ENCODE data around the gene RYR2.

Gene RYR2

GRCh38 chr1:237318748-237319147 is 276.8 kb downstream of the RYR2 start:
- no peak for TF ChIP-seq CTCF (IDR thresholded peaks at IDR 0.05)
- Histone ChIP-seq H3K79me2 (no peaks in the 10 kb centered on the region), H3K27me3 (ENCODE audit: control insufficient read depth, insufficient read depth, low read length) (no peaks in the 10 kb centered on the region), H2AFZ (no peak overlapping the region), H3K36me3 (ENCODE audit: control insufficient read depth, insufficient read depth, low read length) (no peaks in the 10 kb centered on the region), H3K4me1 (no peaks in the 10 kb centered on the region), H3K4me3 (ENCODE audit: low read depth, low read length) (no peak overlapping the region), H3K9ac (no peak overlapping the region), H3K27ac (no peak overlapping the region), H3K4me2 (ENCODE audit: low read length) (no peak overlapping the region), H3K9me3 (ENCODE audit: control insufficient read depth, low read length) (no peaks in the 10 kb centered on the region)

- H2AFZ ChIP-seq: no peak overlapping the region
- H3K4me2 ChIP-seq (ENCODE audit: low read length): no peak overlapping the region
- TF ChIP-seq CTCF (IDR thresholded peaks at IDR 0.05): no peak
- no peak overlapping the region for H3K9ac ChIP-seq
- H3K4me3 ChIP-seq (ENCODE audit: low read depth, low read length): no peak overlapping the region
- no peaks in the 10 kb centered on the region for H3K27me3 ChIP-seq (ENCODE audit: control insufficient read depth, insufficient read depth, low read length)
- no peaks in the 10 kb centered on the region for H3K36me3 ChIP-seq (ENCODE audit: control insufficient read depth, insufficient read depth, low read length)
- no peaks in the 10 kb centered on the region for H3K79me2 ChIP-seq
- H3K9me3 ChIP-seq (ENCODE audit: control insufficient read depth, low read length): no peaks in the 10 kb centered on the region
- H3K4me1 ChIP-seq: no peaks in the 10 kb centered on the region
- no peak overlapping the region for H3K27ac ChIP-seq
Measured at GRCh38 chr1:237320890-237321289, 278.9 kb downstream of the RYR2 start.

GRCh38 chr1:237324226-237324625 is 282.2 kb downstream of the RYR2 start:
- H3K4me1 ChIP-seq: no peaks in the 10 kb centered on the region
- no peaks in the 10 kb centered on the region for H3K36me3 ChIP-seq (ENCODE audit: control insufficient read depth, insufficient read depth, low read length)
- no peaks in the 10 kb centered on the region for H3K9me3 ChIP-seq (ENCODE audit: control insufficient read depth, low read length)
- H3K79me2 ChIP-seq: no peaks in the 10 kb centered on the region
- no peaks in the 10 kb centered on the region for H3K27me3 ChIP-seq (ENCODE audit: control insufficient read depth, insufficient read depth, low read length)
- no peak overlapping the region for H3K4me2 ChIP-seq (ENCODE audit: low read length)
- no peak overlapping the region for H3K27ac ChIP-seq
- no peak overlapping the region for H2AFZ ChIP-seq
- no peak overlapping the region for H3K4me3 ChIP-seq (ENCODE audit: low read depth, low read length)
- no peak overlapping the region for H3K9ac ChIP-seq
- TF ChIP-seq CTCF (IDR thresholded peaks at IDR 0.05): no peak

- Histone ChIP-seq H2AFZ (no peak overlapping the region), H3K9ac (no peak overlapping the region), H3K27ac (no peak overlapping the region), H3K79me2 (no peaks in the 10 kb centered on the region), H3K4me1 (no peaks in the 10 kb centered on the region), H3K4me3 (ENCODE audit: low read depth, low read length) (no peak overlapping the region), H3K36me3 (ENCODE audit: control insufficient read depth, insufficient read depth, low read length) (no peaks in the 10 kb centered on the region), H3K27me3 (ENCODE audit: control insufficient read depth, insufficient read depth, low read length) (no peaks in the 10 kb centered on the region), H3K9me3 (ENCODE audit: control insufficient read depth, low read length) (no peaks in the 10 kb centered on the region), H3K4me2 (ENCODE audit: low read length) (no peak overlapping the region)
- TF ChIP-seq CTCF (IDR thresholded peaks at IDR 0.05): no peak
Measured at GRCh38 chr1:237327061-237327460, 285.1 kb downstream of the RYR2 start.

GRCh38 chr1:237340892-237341291 is 298.9 kb downstream of the RYR2 start:
- no peak for TF ChIP-seq CTCF (IDR thresholded peaks at IDR 0.05)
- Histone ChIP-seq H3K36me3 (ENCODE audit: control insufficient read depth, insufficient read depth, low read length) (no peaks in the 10 kb centered on the region), H3K4me3 (ENCODE audit: low read depth, low read length) (no peak overlapping the region), H3K79me2 (no peaks in the 10 kb centered on the region), H2AFZ (no peak overlapping the region), H3K27ac (no peak overlapping the region), H3K4me1 (no peaks in the 10 kb centered on the region), H3K4me2 (ENCODE audit: low read length) (no peak overlapping the region), H3K9me3 (ENCODE audit: control insufficient read depth, low read length) (no peaks in the 10 kb centered on the region), H3K9ac (no peak overlapping the region), H3K27me3 (ENCODE audit: control insufficient read depth, insufficient read depth, low read length) (no peaks in the 10 kb centered on the region)
